COLO829 (cell line): Measurements from ENCODE around the gene TCF4.

Experiments
- DNase-seq: peaks from one replicate; pipeline ENCODE4 v3.0.0; 2012; ENCODE audit warnings: low spot score

TCF4 gene

DNA sequence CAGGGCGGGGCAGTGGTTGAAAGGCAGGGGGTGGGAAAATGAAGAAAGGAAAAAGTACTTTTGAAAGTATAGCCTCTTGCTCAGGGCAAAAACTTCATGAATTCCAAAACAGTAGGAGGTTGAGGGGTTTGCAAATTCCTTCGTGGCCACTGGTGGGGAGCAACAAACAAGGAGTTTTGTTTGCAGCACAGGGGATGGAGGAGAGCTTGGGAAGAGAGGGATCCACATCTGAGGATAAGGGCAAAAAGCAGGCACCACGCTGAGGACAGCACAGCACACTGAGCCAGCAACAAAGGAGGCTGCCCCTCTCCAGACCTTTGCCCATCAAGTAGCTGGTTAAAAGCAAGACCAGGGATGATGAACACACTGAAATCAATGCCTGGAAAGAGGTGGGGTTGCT is 148.9 kb downstream of the TCF4 start:
- no peak for DNase-seq

DNA sequence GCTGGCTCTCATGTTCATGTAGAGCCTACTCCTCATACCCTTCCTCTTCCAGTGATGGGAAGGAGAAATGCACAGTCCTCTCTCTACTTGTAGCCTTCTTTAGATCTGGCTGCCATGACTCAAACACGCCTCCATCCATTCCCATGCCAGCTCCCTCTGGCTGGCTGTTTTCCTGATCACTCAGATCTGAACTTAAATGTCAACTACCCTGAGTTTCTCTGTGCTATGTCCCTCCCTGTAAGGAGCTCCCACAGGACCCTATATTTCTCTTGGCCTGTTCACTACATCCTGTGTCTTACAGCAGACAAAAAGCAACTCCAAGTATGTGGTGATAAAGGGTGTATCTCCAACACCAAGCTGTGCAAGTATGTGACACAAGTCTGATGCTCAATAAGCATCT is 152.4 kb downstream of the TCF4 start:
- DNase-seq, result no peak

DNA sequence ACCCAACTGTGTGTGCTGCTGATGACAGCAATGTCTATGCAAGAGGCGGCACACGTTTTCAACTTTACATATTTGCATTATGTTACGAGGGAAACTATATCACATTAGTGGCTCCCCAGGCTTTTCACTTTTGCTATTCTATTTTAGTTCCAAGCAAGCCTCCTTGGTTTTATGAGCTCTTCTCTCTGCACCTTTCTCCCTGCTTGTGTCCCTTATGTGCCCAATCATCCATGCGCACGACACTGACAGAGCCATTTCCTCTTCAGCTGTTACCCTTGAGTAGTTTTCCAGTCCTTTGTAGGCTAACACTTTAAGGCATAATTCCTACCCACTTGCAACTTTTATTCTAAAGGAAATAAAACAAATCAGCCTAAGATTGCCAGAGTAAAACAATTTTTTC is 154.3 kb downstream of the TCF4 start:
- no peak for DNase-seq

DNA sequence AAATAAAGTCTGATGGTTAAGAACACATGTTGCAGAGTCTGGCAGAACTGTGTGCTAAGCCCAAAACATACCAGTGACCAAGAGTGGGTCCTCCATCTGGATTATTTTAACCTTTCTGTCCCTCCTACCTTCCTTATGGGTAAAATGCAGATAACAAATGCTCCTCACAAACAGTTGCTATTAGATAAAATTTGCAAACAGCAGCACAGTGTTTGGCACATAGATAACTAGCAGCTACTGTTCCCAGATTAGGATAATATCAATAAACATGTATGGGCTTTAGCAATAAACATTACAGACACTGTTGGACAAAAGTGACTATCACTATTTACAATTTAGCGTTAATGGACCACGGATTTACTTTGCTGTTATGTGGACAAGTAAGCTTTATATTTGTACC is 154.9 kb downstream of the TCF4 start:
- no peak for DNase-seq

DNA sequence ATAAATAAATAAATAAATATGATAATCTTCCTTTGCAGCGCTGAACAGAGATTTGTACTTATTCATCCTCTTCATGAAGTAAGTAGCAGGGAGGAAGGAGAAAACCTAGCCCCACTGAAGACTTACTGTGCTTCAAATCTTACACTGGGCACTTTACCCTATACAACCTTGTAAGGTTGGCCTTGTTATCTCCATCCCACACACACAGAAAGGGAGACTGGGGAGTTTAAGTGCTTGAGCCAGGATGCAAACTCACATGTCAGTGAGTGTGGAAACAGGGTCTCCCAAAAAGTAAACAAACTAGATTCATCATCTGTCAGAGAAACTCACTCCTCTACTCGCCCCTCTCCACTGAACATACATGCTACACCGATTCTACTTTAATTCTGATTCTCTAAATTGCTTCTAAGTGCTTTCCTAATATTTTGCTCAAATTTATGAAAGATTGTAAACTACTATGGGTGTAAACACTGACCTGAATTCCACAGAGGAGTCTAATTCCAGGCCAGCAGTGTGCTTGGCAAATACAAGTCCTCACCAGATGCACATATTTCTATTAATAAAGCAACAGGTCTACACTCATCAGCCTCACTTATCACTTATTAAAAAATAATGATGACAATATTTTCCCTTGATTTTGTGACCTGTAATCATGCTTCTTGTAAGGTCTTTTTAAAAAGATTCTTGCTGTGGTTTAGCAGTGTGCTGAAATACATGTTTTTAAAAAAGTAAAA is 155.5 kb downstream of the TCF4 start:
- DNase-seq, result no peak

DNA sequence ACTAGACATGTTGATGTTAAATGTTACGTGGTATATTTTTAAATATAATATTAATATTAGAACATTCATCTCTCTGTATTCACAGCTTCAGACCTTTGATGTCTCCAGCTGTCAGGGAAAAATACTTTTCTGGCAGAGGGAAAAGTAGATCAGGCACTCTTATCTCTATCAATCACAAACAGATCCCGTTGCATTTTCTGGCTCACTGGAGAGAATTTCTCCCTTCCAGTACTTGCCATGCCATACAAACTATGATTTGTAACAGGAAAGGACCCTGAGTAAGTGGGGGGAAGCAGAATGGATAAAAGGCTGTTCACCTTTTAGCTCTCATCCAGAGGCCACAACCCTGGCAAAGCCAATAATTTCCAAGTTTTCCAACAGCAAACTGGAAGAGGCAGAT is 158.0 kb downstream of the TCF4 start:
- DNase-seq, result no peak

DNA sequence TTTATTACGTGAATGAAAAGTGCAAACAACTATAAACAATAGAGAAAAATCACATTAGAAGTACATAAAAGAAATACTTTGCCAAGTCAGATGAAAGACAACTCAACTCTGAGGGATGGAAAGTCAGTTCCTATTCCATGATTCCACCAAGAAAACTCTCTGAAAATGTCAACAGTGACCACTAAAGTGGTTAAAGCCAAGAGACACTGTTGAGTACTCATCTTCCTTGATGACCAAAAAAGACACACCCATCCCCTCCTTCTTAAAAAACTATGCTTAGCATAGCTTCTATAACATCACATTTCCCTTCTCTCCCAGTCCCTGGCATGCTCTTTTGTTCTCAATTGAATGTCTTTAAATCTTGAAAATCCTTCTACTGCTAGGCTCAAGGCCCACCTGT is 160.0 kb downstream of the TCF4 start:
- no peak for DNase-seq

DNA sequence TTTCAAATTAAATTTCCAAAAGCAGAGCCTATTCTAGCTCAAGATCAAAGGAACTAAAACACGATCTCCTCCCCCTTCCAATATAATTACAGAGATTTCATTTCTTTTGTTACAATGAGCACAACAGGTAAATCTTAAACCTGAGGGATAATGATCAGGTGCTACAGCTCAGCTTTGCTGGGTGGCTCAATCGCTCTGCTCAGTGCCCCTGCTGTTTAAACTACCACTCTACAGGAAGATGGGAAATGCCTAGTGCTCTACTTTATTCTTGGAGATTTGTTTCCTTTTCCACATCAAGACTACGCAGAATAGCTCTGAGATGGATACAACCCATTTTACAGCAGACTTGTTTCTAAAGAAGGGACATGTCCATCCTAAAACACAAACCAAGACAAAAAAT is 162.3 kb downstream of the TCF4 start:
- DNase-seq, result no peak

DNA sequence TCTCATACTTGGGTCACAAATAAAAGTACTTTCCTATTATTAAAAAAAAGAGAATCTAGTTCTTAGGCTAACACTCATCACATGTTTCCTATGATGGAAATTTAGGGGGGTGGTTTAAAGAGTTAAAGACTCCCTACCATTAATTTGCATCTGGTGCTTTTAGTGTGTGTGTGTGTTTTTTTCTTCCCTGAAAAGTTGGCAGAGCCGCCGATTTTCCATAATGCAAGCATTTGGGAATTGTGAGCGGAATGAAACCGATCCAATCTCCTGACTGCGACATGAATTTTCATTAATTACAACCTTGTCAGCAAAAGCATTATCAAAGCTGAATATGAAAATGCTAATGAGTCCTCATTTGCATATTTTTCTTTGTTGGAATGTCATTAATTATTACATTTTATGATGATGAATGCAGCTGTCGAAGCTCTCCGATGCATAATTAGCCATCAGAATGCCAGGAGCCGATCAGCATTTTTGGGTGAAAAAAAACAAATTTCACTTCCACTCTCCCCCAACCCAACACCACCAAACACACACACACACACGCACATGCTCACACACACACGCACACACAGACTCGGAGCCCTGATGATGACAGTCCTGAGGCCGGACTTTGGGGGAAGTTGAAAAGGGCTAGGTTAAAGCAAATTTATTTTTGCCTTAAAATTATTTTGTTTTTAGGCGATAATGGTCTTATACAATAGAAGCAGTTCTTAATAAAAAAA is 165.4 kb downstream of the TCF4 start:
- DNase-seq, result no peak

DNA sequence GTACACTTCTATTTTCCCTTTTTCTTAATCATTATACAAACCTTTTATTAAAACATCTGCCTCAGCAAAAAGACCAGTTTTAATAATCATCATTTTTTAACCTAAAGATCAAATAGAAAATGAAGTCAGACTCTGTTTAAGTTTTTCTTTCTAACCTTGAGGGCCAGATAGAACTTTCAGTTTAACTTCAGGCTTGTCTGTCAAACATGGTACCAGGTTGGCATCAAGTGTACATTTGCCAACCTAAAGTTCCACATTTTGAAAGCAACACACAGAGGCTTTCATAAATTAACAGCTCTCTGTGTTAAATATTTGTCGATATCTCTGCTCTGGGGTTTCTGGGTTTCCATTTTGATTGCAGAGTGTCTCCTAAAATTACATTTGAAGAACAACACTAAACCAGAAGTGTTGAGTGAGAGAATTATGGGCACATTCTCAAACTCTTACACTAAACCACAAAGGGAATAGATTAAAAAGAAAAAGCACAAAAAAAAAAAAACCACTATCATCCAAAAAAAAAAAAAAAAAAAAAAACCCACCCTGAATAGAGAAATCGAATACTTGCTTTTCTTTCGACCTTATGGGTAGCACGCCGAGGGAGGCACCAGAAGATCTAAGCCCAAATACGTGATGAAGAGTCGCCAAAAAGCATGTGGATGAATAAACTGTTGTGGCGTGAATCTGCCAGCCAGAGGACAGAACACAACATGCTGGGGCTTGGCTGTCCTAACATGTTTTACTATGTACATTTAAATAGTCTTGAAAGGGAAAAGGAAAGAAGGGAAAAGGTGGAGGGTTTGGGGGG is 166.2 kb downstream of the TCF4 start:
- DNase-seq, result no peak

DNA sequence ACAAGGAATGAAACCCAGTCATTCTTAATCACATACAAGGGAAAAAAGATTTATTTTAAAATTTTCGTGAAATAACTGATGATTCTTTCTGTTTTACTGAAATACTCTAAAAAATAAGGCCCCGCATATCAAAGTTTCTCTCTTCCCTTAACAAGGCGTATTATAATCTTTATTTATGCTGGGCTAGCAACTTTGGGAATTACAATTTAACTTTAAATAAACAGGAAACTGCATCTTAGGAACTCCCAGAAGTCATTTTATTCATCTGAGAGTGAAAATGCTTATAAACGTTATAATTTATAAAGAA is 166.7 kb downstream of the TCF4 start:
- DNase-seq, result no peak

DNA sequence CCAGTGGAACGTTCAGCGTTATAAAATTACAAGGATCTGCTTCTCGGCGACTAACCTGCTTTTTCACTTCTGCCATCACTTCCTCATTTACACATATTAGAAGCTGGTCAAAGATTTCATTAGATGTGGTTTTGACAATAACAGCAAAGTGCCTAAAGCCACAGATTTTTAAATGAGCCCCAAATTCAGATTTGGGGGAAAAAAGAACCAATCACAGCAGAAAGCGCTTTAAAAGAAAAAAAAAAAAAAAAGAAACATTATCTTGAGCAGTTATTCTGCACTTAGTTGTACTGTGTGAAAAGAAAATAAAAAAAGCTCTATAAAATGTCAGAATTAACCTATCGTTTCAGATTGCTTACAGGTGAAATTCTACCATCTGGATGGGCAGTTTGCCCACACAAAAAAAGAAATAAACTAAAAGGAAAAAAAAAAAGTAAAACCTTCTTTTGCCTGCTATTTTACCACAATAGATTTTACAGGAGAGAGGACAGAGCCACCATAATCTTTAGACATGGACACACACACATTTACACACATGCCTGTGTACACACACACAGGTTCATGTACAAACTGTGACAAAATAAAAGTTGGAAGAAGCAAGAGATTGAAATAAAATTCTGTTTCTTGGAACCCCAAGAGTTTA is 167.2 kb downstream of the TCF4 start:
- no peak for DNase-seq

DNA sequence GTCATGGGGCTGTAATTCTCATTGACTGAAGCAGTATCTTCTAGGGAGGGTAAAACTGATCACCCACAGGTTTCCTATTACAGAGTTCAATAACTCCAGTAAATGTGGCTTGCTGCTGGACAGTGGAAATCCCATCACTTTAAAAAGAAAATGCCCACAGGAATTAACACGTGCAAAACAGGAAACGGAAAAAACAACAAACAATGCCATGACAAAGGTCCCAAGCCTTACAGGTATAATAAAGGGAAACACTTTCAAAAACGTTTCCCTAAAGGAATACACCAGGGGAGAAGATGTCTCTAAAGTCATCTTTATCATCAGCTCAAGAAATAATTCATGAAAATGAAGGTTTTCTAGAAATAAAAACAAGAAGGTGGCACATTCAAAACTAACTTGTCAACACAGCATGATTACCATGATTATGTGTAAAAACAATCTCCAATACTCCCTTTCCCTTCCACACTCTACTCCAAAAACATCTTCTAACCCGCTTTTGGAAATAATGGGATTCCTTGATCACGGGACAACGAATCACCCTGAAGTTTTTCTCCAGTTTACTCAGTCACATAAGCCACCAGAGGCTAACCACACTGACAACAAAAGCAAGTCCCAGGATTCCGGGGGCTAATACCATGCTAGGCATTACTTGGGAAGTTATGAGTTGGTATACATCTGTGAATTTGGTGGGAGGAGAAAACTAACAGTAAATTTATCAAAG is 167.9 kb downstream of the TCF4 start:
- no peak for DNase-seq

DNA sequence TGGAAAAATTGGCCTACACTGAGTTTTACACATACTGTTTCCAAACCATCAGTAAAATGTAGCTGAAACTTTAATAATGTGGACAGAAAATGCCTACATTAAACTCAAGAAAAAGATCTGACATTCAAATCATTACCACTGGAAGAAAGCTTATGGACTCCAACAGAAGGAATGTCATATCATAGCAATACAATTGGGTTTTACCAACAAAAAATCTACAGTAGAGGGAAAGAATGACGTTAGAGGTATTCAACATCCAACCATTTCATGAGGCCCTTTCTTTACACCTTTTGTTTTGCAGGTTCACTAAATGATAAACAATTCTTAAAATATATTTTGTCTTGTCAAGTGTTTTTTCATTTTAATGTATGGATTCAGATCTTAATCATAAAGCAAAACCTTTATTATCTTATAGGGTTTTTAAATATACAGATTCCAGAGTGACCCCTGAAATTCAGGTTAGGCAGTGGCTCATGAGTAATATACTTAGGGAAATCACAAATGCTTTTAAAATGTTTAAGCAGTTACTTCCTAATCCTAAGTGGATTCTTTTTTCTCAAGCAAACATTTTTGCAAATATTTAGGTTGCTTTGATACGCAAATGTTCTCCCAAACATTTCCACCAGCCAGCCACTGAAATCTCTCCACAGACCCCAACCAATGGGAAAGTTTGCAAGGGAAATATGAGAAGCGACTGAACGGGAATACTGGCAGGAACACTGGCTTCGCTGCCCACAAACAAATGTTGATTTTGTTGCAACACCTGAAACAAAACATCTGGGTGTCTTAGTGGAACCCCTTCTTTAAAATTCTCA is 168.7 kb downstream of the TCF4 start:
- DNase-seq, result no peak

DNA sequence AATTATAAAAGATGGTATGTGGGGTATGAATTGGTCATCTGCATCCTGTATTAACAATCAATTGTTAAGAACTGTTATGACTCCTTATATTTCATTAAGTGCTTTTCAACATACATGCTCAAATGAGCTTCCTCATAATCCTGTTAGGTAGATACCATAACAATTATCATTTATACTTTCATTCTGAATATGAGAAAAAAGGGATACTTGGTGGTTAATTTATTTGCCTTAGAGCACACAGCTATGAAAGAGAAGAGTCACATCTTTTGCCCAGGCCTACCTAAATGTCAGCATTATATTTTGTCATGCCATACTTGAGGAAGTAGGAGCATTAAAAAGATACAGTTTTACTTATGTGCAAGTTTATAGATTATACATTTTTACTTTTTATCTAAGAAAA is 169.6 kb downstream of the TCF4 start:
- no peak for DNase-seq

DNA sequence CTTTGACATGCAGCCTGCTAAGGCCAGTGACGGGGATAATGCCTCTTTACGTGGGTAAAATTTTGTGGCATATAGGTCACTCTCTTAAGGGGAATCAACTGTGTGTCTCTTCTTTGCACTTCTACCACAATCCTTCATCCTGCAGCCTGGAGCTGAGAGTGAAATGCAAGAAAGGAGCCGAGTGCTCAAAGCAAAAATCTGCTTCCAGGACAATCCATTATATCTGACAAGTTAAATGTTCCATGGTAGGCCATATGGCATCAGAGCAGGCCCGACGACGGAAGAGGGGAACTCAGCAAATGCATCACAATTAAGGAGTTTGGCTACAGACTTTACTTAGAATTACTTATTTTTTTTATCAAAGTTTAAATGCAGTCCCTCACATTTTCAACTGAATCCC is 171.2 kb downstream of the TCF4 start:
- no peak for DNase-seq

DNA sequence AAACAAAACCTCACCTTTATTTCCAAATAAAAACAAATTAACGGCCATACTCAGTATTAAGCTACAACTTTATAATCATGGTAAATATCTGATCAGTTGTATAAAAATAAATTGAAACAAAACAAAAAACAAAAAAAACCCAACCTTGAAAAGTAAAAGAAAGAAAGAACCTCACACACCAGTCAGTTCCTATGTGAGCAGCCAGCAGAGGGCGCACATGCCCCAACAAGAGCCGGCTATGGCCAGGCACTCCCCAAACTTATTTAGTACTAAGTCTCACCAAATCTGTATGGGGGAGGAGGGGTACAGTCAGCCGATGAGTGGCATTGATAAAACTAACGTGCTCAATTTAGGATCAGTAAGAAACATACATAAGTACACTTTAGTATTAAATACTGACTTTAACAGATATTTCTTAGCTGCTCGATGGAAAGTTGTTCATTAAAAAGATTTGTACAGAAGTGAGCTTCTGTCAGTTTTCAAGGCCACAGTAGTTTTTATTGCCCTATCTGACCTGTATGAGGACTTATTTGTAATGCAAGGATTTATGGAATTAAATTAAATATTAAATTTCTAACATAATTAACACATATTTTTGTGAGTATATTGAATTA is 172.6 kb downstream of the TCF4 start:
- peak; percentile 25 for DNase-seq

DNA sequence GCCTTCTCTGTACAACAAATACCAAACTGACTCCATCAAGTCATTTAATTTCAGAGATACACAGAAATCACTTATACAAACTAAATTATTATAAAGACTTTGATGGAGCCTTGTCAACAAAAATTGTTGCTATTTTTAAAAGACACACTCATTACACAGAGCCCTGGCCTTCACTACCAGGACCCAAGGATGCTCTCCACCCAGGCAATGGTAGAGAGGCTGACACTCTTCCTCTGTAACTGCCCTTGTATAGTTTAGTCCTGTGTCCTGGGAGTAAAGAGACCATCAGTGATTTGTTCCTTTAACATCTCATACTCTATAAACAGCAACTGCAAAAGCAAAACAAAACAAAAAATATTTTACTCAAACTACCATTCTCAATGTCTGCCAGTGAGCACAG is 173.5 kb downstream of the TCF4 start:
- DNase-seq, result no peak

DNA sequence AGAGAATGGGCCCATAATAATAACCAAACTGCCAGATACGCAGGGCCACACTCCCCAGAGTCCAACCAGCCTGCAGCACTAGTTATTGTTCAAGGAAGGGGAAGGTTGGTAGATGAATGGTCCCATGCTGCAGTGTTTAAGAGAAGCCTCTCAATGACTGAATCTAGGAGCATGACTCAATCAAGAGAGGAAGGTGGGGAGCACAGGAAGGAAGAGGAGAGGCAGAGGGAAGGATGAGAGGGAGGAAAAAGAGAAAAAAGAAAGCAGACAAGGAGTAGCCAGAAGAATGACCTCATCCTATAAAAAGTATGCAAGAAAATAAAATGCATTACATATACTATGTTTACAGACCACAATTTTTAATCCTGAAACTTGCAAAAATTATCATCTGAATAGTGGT is 174.5 kb downstream of the TCF4 start:
- DNase-seq, result no peak

DNA sequence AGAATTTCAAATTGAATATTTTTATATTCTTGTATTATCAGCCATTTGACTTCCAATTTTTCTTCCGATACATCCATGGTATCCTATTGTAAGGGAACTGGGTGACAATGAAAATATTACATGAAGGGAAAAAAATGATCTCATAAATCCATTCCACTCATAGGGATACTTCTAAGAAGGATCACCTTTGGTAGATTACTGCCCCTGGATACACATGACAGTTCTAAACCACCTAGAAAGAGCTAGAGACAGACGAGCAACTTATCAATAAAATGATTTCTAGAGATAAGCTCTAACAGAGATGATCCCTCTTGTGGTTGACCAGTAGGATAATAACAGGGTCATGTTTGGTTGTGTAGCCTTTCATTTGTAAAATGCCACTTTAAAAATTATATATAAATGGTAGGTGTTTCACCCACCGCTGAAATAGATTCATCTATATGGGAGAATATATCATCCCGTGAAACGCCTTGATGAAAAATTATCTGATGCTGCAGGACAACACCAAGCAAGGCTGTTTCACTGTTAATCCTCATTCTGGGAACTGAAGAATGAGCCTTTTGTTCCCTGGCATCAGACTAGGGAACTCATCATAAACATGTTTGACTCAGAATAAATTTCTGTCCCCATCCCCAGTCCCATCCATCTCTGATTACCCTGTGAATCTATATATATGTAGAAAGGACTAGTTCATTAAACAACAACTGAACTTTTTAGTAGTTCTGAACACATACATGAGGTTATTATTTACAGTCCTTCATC is 180.0 kb downstream of the TCF4 start:
- peak; percentile 5 for DNase-seq
